Cardiac muscle cell (in vitro differentiated cells and primary cell): ENCODE data around the gene C8B. TPM values are rescaled to one million over a fixed set of nuclear protein-coding genes. Genes with fewer than 3 reads are reported as not detected.

Source experiments
- DNase-seq, 2 donors: peaks; one replicate each; pipeline versions ENCODE4 v3.0.0 to v3.0.0-alpha.2; 2010 to 2017; ENCODE audit warnings: low read depth in 1 of 2, low spot score in 1 of 2
- H3K27ac ChIP-seq: fragments of 200-600 bp; sonication (generic); 2 replicates; pipeline ENCODE4 v1.5.1; 2016
- H3K27me3 ChIP-seq: fragments of 200-600 bp; sonication (generic); 2 replicates; pipeline ENCODE4 v1.6.0; 2016; ENCODE audit warnings: control low read depth
- H3K36me3 ChIP-seq: fragments of 200-600 bp; sonication (generic); 2 replicates; pipeline ENCODE4 v1.5.1; 2016; ENCODE audit warnings: control low read depth
- H3K4me1 ChIP-seq: fragments of 200-600 bp; sonication (generic); 2 replicates; pipeline ENCODE4 v1.8.1; 2017; ENCODE audit warnings: low read depth, mild to moderate bottlenecking, mixed run types
- H3K4me3 ChIP-seq: fragments of 200-600 bp; sonication (generic); 2 replicates; pipeline ENCODE4 v1.5.1; 2016; ENCODE audit warnings: mild to moderate bottlenecking
- H3K9me3 ChIP-seq: fragments of 200-600 bp; sonication (generic); 2 replicates; pipeline ENCODE4 v1.5.1; 2017; ENCODE audit warnings: low read depth, mild to moderate bottlenecking, control low read depth
- CTCF ChIP-seq: IDR thresholded peaks from 2 replicates; pipeline ENCODE4 v1.5.1; 2012; ENCODE audit warnings: low read depth, mild to moderate bottlenecking, low read length
- polyA plus RNA-seq: library from polyadenylated mRNA; unstranded; fragments of >200 nt; fragmentation: Nextera tagmentation; extraction: Ambion mirVana; gene quantifications from 2 replicates; pipeline ENCODE4 v1.2.1, GENCODE V29; 2016
- total RNA-seq: library from RNA; depleted of rRNA; stranded (reverse); fragments of >200 nt; gene quantifications from 2 replicates; pipeline ENCODE4 v1.2.3, GENCODE V29; 2016

C8B gene
- total and polyA plus RNA-seq, 2 experiments from 2014 or later, result not detected

- Histone ChIP-seq H3K9me3 (no peaks in the 10 kb centered on the region), H3K27me3 (no peaks in the 10 kb centered on the region), H3K27ac (no peak overlapping the region), H3K4me1 (no peaks in the 10 kb centered on the region), H3K4me3 (no peak overlapping the region), H3K36me3 (no peaks in the 10 kb centered on the region)
- no peak for TF ChIP-seq CTCF
- peak in 1 of 2 donors; percentile 65 for DNase-seq
These were observed 17.3 kb downstream of the C8B start for GRCh38 chr1:56948403-56949023.

GRCh38 chr1:56940039-56940438, 25.8 kb downstream of the C8B start:
- no peak for TF ChIP-seq CTCF
- H3K4me3 ChIP-seq, result no peak overlapping the region
- H3K27me3 ChIP-seq, result no peaks in the 10 kb centered on the region
- H3K36me3 ChIP-seq, result no peaks in the 10 kb centered on the region
- H3K27ac ChIP-seq, result no peak overlapping the region
- no peaks in the 10 kb centered on the region for H3K4me1 ChIP-seq
- no peak for DNase-seq
- H3K9me3 ChIP-seq, result no peaks in the 10 kb centered on the region

GRCh38 chr1:56939209-56939608, 26.6 kb downstream of the C8B start:
- H3K4me3 ChIP-seq, result no peak overlapping the region
- H3K27me3 ChIP-seq, result no peaks in the 10 kb centered on the region
- no peaks in the 10 kb centered on the region for H3K9me3 ChIP-seq
- no peaks in the 10 kb centered on the region for H3K36me3 ChIP-seq
- H3K27ac ChIP-seq, result no peak overlapping the region
- no peak for TF ChIP-seq CTCF
- no peaks in the 10 kb centered on the region for H3K4me1 ChIP-seq
- no peak for DNase-seq

GRCh38 chr1:56938646-56939045, 27.2 kb downstream of the C8B start:
- TF ChIP-seq CTCF, result no peak
- H3K27ac ChIP-seq, result no peak overlapping the region
- H3K4me3 ChIP-seq, result no peak overlapping the region
- DNase-seq, result no peak
- H3K9me3 ChIP-seq, result no peaks in the 10 kb centered on the region
- no peaks in the 10 kb centered on the region for H3K4me1 ChIP-seq
- no peaks in the 10 kb centered on the region for H3K36me3 ChIP-seq
- no peaks in the 10 kb centered on the region for H3K27me3 ChIP-seq

GRCh38 chr1:56934430-56935060, 31.3 kb downstream of the C8B start:
- peak in 1 of 2 donors; percentile 82 for DNase-seq
- H3K36me3 ChIP-seq, result no peaks in the 10 kb centered on the region
- no peaks in the 10 kb centered on the region for H3K4me1 ChIP-seq
- H3K27ac ChIP-seq, result no peak overlapping the region
- no peaks in the 10 kb centered on the region for H3K27me3 ChIP-seq
- H3K9me3 ChIP-seq, result no peaks in the 10 kb centered on the region
- no peak for TF ChIP-seq CTCF
- H3K4me3 ChIP-seq, result no peak overlapping the region
